GM23248 (cell line): ENCODE data around the gene MYO16.

ENCODE experiments used
- EZH2 ChIP-seq: fragments of 200-600 bp; sonication (generic); IDR thresholded peaks from 2 replicates; pipeline ENCODE4 v1.6.1; 2018; ENCODE audit warnings: antibody characterized with exemption, mild to moderate bottlenecking; ENCODE audit not compliant: insufficient read depth, poor library complexity, severe bottlenecking
- EZH2phosphoT487 ChIP-seq: fragments of 200-600 bp; sonication (generic); IDR thresholded peaks from 2 replicates; pipeline ENCODE4 v1.6.1; 2018; ENCODE audit warnings: antibody characterized with exemption, moderate library complexity, mild to moderate bottlenecking, low read depth; ENCODE audit not compliant: insufficient read depth

DNA sequence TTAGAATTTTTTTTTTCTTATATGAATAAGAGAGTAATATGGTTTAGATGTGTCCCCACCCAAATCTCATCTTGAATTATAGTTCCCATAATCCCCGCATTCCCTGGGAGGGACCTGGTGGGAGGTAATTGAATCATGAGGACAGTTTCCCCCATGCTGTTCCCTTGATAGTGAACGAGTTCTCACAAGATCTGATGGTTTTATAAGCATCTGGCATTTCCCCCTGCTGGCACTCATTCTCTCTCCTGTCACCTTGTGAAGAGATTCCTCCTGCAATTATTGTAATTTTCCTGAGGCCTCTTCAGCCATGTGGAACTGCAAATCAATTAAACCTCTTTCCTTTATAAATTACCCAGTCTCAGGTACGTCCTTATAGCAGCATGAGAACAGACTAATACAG is 205.7 kb downstream of the MYO16 start:
- TF ChIP-seq EZH2phosphoT487 (no peak), EZH2 (no peak)
